Measurements from ENCODE around the gene KCNQ4. TPM values are rescaled to one million over a fixed set of nuclear protein-coding genes. Genes with fewer than 3 reads are reported as not detected.

The KCNQ4 gene
- total and polyA plus RNA-seq, 10 of the 15 experiments (the other 5 are each of a cell fraction or from before 2014, with no cell fraction given): 0.04 to 0.18 (median 0.08) TPM; not detected in 2

DNA sequence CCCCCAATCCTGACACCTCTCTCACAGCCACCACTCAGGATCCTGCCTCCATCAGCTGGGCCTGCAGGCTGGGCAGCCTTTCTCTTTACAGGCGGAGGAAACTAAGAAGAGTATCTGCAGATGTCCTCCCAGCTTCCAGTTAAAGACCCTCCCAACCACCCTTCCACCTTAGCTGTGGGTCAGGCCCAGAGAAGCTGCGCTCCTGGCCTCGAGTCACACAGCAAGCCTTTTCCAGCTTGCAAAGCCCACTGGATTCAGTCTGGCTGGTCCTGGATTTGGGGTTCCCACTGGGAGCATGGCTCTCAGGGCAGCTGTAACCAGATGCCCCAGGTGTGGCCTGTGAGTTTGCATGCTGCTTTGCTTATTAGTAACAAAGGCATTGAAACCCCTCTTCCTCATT, 19.9 kb downstream of the KCNQ4 start:
- Histone ChIP-seq H3K4me2 (ENCODE audit: control insufficient read depth, insufficient read depth) (no peak overlapping the region), H3K9me3 (replicated peaks; ENCODE audit: control insufficient read depth, insufficient read depth, low read length) (no peaks in the 10 kb centered on the region), H3K4me3 (no peak overlapping the region), H3K4me1 (ENCODE audit: control insufficient read depth, insufficient read depth, low read length) (peaks cover 24% of the 10 kb centered on the region), H4K20me1 (ENCODE audit: control insufficient read depth, insufficient read depth) (no peaks in the 10 kb centered on the region), H3K27me3 (replicated peaks in 1 of 2; ENCODE audit: control insufficient read depth in 2 of 2, insufficient read depth in 2 of 2, low read length in 1 of 2) (no peaks in the 10 kb centered on the region), H3K36me3 (ENCODE audit: control insufficient read depth in 2 of 2, insufficient read depth in 2 of 2, low read length in 1 of 2) (no peaks in the 10 kb centered on the region), H2AFZ (ENCODE audit: control insufficient read depth, low read depth, low read length) (no peak overlapping the region), H3K27ac (ENCODE audit: control insufficient read depth, insufficient read depth) (no peak overlapping the region), H3K79me2 (ENCODE audit: control insufficient read depth, insufficient read depth, low read length) (no peaks in the 10 kb centered on the region), H3K9ac (ENCODE audit: control insufficient read depth, insufficient read depth, low read length) (no peak overlapping the region)
- ChIA-PET CTCF (interaction anchor here (1.0 to 2.5 kb wide), 3 partner anchors 29 to 149 kb away, joined by 3 to 12 read pairs (median 5); no protein-coding TSS in a partner anchor), RAD21 (ENCODE audit: unreplicated experiment) (no interaction called here), POLR2A (interaction anchor here (1.1 to 1.4 kb wide), 2 partner anchors 24 to 92 kb away, joined by 3 read pairs; no protein-coding TSS in a partner anchor), SMC1A (ENCODE audit: uncharacterized antibody, unreplicated experiment) (interaction anchor here (1.5 to 1.6 kb wide), 2 partner anchors 20 to 29 kb away, joined by 3 to 4 read pairs; no protein-coding TSS in a partner anchor)
- in situ Hi-C loops (cut with MboI) (no loop called here), intact Hi-C loops (cut with micrococcal nuclease; ENCODE audit: unreplicated experiment) (no loop called here)
- FAIRE-seq (no peak), ATAC-seq (no peak), DNase-seq (ENCODE audit: low read depth, low spot score) (no peak)
- WGBS (ENCODE audit: insufficient coverage, insufficient replicate concordance, low lambda C conversion rate, missing lambda C conversion rate): 50% methylated on average over 3 of the region's 3 CpGs
- no TSS peak for BruUV-seq (replicated peaks)
- TF ChIP-seq TCF7 (IDR thresholded peaks at IDR 0.05; ENCODE audit: borderline replicate concordance) (no peak), CHD4 (IDR thresholded peaks at IDR 0.05) (no peak), TCF12 (IDR thresholded peaks at IDR 0.05; ENCODE audit: low read depth, low read length) (no peak), RAD21 (IDR thresholded peaks at IDR 0.05; ENCODE audit: insufficient read depth, low read depth, low read length) (no peak), SMARCA5 (IDR thresholded peaks at IDR 0.05) (no peak), GABPA (IDR thresholded peaks at IDR 0.05; ENCODE audit: low read depth) (no peak), MYB (IDR thresholded peaks at IDR 0.05; ENCODE audit: borderline replicate concordance, low read depth, low read length) (no peak), ZSCAN29 (IDR thresholded peaks at IDR 0.05) (no peak)
- TF ChIP-seq, protein P1, sequence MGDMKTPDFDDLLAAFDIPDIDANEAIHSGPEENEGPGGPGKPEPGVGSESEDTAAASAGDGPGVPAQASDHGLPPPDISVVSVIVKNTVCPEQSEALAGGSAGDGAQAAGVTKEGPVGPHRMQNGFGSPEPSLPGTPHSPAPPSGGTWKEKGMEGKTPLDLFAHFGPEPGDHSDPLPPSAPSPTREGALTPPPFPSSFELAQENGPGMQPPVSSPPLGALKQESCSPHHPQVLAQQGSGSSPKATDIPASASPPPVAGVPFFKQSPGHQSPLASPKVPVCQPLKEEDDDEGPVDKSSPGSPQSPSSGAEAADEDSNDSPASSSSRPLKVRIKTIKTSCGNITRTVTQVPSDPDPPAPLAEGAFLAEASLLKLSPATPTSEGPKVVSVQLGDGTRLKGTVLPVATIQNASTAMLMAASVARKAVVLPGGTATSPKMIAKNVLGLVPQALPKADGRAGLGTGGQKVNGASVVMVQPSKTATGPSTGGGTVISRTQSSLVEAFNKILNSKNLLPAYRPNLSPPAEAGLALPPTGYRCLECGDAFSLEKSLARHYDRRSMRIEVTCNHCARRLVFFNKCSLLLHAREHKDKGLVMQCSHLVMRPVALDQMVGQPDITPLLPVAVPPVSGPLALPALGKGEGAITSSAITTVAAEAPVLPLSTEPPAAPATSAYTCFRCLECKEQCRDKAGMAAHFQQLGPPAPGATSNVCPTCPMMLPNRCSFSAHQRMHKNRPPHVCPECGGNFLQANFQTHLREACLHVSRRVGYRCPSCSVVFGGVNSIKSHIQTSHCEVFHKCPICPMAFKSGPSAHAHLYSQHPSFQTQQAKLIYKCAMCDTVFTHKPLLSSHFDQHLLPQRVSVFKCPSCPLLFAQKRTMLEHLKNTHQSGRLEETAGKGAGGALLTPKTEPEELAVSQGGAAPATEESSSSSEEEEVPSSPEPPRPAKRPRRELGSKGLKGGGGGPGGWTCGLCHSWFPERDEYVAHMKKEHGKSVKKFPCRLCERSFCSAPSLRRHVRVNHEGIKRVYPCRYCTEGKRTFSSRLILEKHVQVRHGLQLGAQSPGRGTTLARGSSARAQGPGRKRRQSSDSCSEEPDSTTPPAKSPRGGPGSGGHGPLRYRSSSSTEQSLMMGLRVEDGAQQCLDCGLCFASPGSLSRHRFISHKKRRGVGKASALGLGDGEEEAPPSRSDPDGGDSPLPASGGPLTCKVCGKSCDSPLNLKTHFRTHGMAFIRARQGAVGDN (IDR thresholded peaks at IDR 0.05): no peak
- TF ChIP-seq, protein P2, sequence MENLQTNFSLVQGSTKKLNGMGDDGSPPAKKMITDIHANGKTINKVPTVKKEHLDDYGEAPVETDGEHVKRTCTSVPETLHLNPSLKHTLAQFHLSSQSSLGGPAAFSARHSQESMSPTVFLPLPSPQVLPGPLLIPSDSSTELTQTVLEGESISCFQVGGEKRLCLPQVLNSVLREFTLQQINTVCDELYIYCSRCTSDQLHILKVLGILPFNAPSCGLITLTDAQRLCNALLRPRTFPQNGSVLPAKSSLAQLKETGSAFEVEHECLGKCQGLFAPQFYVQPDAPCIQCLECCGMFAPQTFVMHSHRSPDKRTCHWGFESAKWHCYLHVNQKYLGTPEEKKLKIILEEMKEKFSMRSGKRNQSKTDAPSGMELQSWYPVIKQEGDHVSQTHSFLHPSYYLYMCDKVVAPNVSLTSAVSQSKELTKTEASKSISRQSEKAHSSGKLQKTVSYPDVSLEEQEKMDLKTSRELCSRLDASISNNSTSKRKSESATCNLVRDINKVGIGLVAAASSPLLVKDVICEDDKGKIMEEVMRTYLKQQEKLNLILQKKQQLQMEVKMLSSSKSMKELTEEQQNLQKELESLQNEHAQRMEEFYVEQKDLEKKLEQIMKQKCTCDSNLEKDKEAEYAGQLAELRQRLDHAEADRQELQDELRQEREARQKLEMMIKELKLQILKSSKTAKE (IDR thresholded peaks at IDR 0.05; ENCODE audit: low read depth, poor library complexity, severe bottlenecking): no peak
- TF ChIP-seq, protein P3, sequence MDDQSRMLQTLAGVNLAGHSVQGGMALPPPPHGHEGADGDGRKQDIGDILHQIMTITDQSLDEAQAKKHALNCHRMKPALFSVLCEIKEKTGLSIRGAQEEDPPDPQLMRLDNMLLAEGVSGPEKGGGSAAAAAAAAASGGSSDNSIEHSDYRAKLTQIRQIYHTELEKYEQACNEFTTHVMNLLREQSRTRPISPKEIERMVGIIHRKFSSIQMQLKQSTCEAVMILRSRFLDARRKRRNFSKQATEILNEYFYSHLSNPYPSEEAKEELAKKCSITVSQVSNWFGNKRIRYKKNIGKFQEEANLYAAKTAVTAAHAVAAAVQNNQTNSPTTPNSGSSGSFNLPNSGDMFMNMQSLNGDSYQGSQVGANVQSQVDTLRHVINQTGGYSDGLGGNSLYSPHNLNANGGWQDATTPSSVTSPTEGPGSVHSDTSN (IDR thresholded peaks at IDR 0.05; ENCODE audit: insufficient replicate concordance, low read depth, low read length): no peak
- TF ChIP-seq, protein P4, sequence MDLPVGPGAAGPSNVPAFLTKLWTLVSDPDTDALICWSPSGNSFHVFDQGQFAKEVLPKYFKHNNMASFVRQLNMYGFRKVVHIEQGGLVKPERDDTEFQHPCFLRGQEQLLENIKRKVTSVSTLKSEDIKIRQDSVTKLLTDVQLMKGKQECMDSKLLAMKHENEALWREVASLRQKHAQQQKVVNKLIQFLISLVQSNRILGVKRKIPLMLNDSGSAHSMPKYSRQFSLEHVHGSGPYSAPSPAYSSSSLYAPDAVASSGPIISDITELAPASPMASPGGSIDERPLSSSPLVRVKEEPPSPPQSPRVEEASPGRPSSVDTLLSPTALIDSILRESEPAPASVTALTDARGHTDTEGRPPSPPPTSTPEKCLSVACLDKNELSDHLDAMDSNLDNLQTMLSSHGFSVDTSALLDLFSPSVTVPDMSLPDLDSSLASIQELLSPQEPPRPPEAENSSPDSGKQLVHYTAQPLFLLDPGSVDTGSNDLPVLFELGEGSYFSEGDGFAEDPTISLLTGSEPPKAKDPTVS (IDR thresholded peaks at IDR 0.05; ENCODE audit: low read depth, low read length): no peak

Measured in GM12878 (cell line).